IMR-90 (cell line): ENCODE data around the gene COL15A1. TPM values are rescaled to one million over a fixed set of nuclear protein-coding genes. Genes with fewer than 3 reads are reported as not detected.

Experiments used
- ATAC-seq: fragments of 200-7000 bp; cut with Tn5 transposase; 2 replicates; pipeline ENCODE4 v1.9.1; 2020; ENCODE audit warnings: low read depth, mild to moderate bottlenecking, moderate library complexity
- BruUV-seq: library from RNA; stranded (reverse); fragments of 400-500 nt; replicated peaks from 2 replicates; lab custom pipeline; 2021; lab: Mats Ljungman, UMichigan
- CTCF ChIA-PET: fragments of 300-600 bp; formaldehyde crosslinking; extraction: SDS; loops from one replicate; lab custom pipeline; 2021; ENCODE audit warnings: antibody characterized with exemption; lab: Yijun Ruan, JAX
- POLR2A ChIA-PET: fragments of 300-600 bp; sonication (Branson Sonifier 250); formaldehyde crosslinking; loops from one replicate; lab custom pipeline; 2022; ENCODE audit warnings: antibody characterized with exemption; ENCODE audit not compliant: unreplicated experiment; lab: Charles Lee
- DNase-seq: peaks from one replicate; pipeline ENCODE4 v3.0.0; 2013
- H2AFZ ChIP-seq: replicated peaks from 2 replicates; pipeline ENCODE3; 2013; ENCODE audit warnings: low read length, mild to moderate bottlenecking; ENCODE audit not compliant: poor library complexity
- H2AK5ac ChIP-seq: 2 replicates; pipeline ENCODE4 v1.6.1; 2013; ENCODE audit warnings: low read depth, low read length, inconsistent platforms
- H2AK9ac ChIP-seq: replicated peaks from 2 replicates; pipeline ENCODE3; 2013; ENCODE audit warnings: mild to moderate bottlenecking, low read depth, low read length, moderate library complexity; ENCODE audit not compliant: poor library complexity
- H2BK120ac ChIP-seq: 2 replicates; pipeline ENCODE4 v1.6.1; 2013; ENCODE audit warnings: low read depth, low read length, inconsistent platforms
- H2BK15ac ChIP-seq: 3 replicates; pipeline ENCODE4 v1.6.1; 2013; ENCODE audit warnings: low read depth, low read length, inconsistent platforms
- H2BK20ac ChIP-seq: 2 replicates; pipeline ENCODE4 v1.6.1; 2013; ENCODE audit warnings: low read depth, mild to moderate bottlenecking, inconsistent platforms, low read length, moderate library complexity
- H2BK5ac ChIP-seq: 2 replicates; pipeline ENCODE4 v1.6.1; 2013; ENCODE audit warnings: mild to moderate bottlenecking, low read depth, low read length, inconsistent platforms; ENCODE audit not compliant: poor library complexity, severe bottlenecking
- H3K14ac ChIP-seq: replicated peaks from 2 replicates; pipeline ENCODE4 v1.6.1; 2013; ENCODE audit warnings: low read depth, low read length, inconsistent platforms
- H3K18ac ChIP-seq: 2 replicates; pipeline ENCODE4 v1.6.1; 2013; ENCODE audit warnings: low read depth, low read length, control low read depth
- H3K23ac ChIP-seq: 2 replicates; pipeline ENCODE4 v1.6.1; 2013; ENCODE audit warnings: low read depth, low read length, inconsistent platforms
- H3K27ac ChIP-seq: 2 replicates; pipeline ENCODE4 v1.5.1; 2013; ENCODE audit warnings: mild to moderate bottlenecking, control low read depth, low read length; ENCODE audit not compliant: insufficient read depth
- H3K27me3 ChIP-seq: 2 replicates; pipeline ENCODE4 v1.6.1; 2013; ENCODE audit warnings: low read length; ENCODE audit not compliant: control insufficient read depth, insufficient read depth
- H3K36me3 ChIP-seq: 2 replicates; pipeline ENCODE4 v1.6.1; 2013; ENCODE audit warnings: low read length, mixed read lengths; ENCODE audit not compliant: control insufficient read depth, insufficient read depth
- H3K4ac ChIP-seq: 2 replicates; pipeline ENCODE4 v1.6.1; 2013; ENCODE audit warnings: low read depth, low read length, inconsistent platforms
- H3K4me1 ChIP-seq: 2 replicates; pipeline ENCODE4 v1.6.1; 2013; ENCODE audit warnings: low read length, mixed read lengths; ENCODE audit not compliant: control insufficient read depth, insufficient read depth
- H3K4me2 ChIP-seq: 2 replicates; pipeline ENCODE4 v1.6.1; 2013; ENCODE audit warnings: low read depth, mild to moderate bottlenecking, control low read depth, low read length, moderate library complexity
- H3K4me3 ChIP-seq: 2 replicates; pipeline ENCODE4 v1.5.1; 2013; ENCODE audit warnings: low read depth, mild to moderate bottlenecking, control low read depth, low read length, moderate library complexity; ENCODE audit not compliant: insufficient read depth
- H3K56ac ChIP-seq: 2 replicates; pipeline ENCODE4 v1.6.1; 2013; ENCODE audit warnings: low read length, inconsistent platforms; ENCODE audit not compliant: insufficient read depth; ENCODE audit errors: extremely low read depth
- H3K79me1 ChIP-seq, 2 experiments: 2 replicates each; pipeline ENCODE4 v1.6.1; 2013; ENCODE audit warnings: low read length in 2 of 2, inconsistent platforms in 1 of 2, low read depth in 1 of 2
- H3K9ac ChIP-seq: 2 replicates; pipeline ENCODE4 v1.6.1; 2013; ENCODE audit warnings: low read depth, low read length, control low read depth
- H3K9me1 ChIP-seq: 2 replicates; pipeline ENCODE4 v1.6.1; 2013; ENCODE audit warnings: low read length, inconsistent platforms; ENCODE audit not compliant: insufficient read depth
- H3K9me3 ChIP-seq: 2 replicates; pipeline ENCODE4 v1.6.1; 2013; ENCODE audit warnings: low read length; ENCODE audit not compliant: control insufficient read depth, insufficient read depth
- H4K20me1 ChIP-seq: 2 replicates; pipeline ENCODE4 v1.6.1; 2013; ENCODE audit warnings: low read length, inconsistent platforms; ENCODE audit not compliant: insufficient read depth
- H4K5ac ChIP-seq: 2 replicates; pipeline ENCODE4 v1.6.1; 2013; ENCODE audit warnings: mild to moderate bottlenecking, low read depth, low read length, control low read depth
- H4K8ac ChIP-seq, 2 experiments: 2 replicates each; pipeline ENCODE4 v1.6.1; 2013; ENCODE audit warnings: low read depth in 2 of 2, low read length in 2 of 2, control low read depth in 1 of 2, inconsistent platforms in 1 of 2
- H4K91ac ChIP-seq: 2 replicates; pipeline ENCODE4 v1.6.1; 2013; ENCODE audit warnings: low read depth, low read length, inconsistent platforms; ENCODE audit not compliant: insufficient read depth
- BHLHE40 ChIP-seq: fragments of 150-350 bp; IDR thresholded peaks from 2 replicates; pipeline ENCODE4 v1.6.1; 2016; ENCODE audit warnings: mild to moderate bottlenecking, low read depth, low read length
- CEBPB ChIP-seq: IDR thresholded peaks from 2 replicates; pipeline ENCODE4 v1.6.1; 2012; ENCODE audit warnings: low read depth, low read length, improper control_type of control experiment
- CHD1 ChIP-seq: IDR thresholded peaks from 2 replicates; pipeline ENCODE4 v1.6.1; 2012; ENCODE audit warnings: low read depth, low read length, improper control_type of control experiment
- CTCF ChIP-seq: conservative IDR thresholded peaks from 2 replicates; pipeline ENCODE4 v1.5.1; 2012; ENCODE audit warnings: mild to moderate bottlenecking, low read depth, low read length, improper control_type of control experiment
- FOS ChIP-seq: fragments of 150-350 bp; IDR thresholded peaks from 2 replicates; pipeline ENCODE4 v1.6.1; 2016; ENCODE audit warnings: low read depth, low read length
- MAFK ChIP-seq: IDR thresholded peaks from 2 replicates; pipeline ENCODE4 v1.6.1; 2012; ENCODE audit warnings: low read depth, low read length, improper control_type of control experiment
- MAZ ChIP-seq: IDR thresholded peaks from 2 replicates; pipeline ENCODE4 v1.6.1; 2012; ENCODE audit warnings: low read depth, mild to moderate bottlenecking, low read length, improper control_type of control experiment, moderate library complexity, borderline replicate concordance
- MXI1 ChIP-seq: IDR thresholded peaks from 2 replicates; pipeline ENCODE4 v1.6.1; 2012; ENCODE audit warnings: low read depth, mild to moderate bottlenecking, low read length, moderate library complexity, borderline replicate concordance
- NFE2L2 ChIP-seq: fragments of 150-350 bp; IDR thresholded peaks from 2 replicates; pipeline ENCODE4 v1.6.1; 2016; ENCODE audit warnings: low read depth, mild to moderate bottlenecking, low read length
- POLR2A ChIP-seq: IDR thresholded peaks from 2 replicates; pipeline ENCODE4 v1.6.1; 2012; ENCODE audit warnings: mild to moderate bottlenecking, low read depth, low read length
- RAD21 ChIP-seq: IDR thresholded peaks from 2 replicates; pipeline ENCODE4 v1.6.1; 2012; ENCODE audit warnings: low read length, improper control_type of control experiment
- RCOR1 ChIP-seq: IDR thresholded peaks from 2 replicates; pipeline ENCODE4 v1.6.1; 2012; ENCODE audit warnings: mild to moderate bottlenecking, low read length, improper control_type of control experiment; ENCODE audit not compliant: insufficient replicate concordance
- RFX5 ChIP-seq: IDR thresholded peaks from 2 replicates; pipeline ENCODE4 v1.8.0; 2012; ENCODE audit warnings: low read depth, mild to moderate bottlenecking, low read length, moderate library complexity
- SMC3 ChIP-seq: fragments of 150-350 bp; IDR thresholded peaks from 2 replicates; pipeline ENCODE4 v1.6.1; 2016; ENCODE audit warnings: low read depth, mild to moderate bottlenecking, antibody characterized with exemption, low read length, moderate library complexity
- WGBS, 2 experiments: methylation state at CpG; one replicate each; pipeline versions ENCODE4 v1.1.5 to v1.1.7; 2013; ENCODE audit warnings: missing lambda C conversion rate in 2 of 2; ENCODE audit not compliant: insufficient read length in 1 of 2; ENCODE audit errors: extremely low coverage in 2 of 2; 5-methylcytosine and 5-hydroxymethylcytosine counted together
- dilution Hi-C: fragments of 300-500 bp; cut with HindIII; formaldehyde crosslinking; loops from one replicate; pipeline ENCODE4 v1.14.3; 2018; ENCODE audit warnings: low sequenced_read_pairs; ENCODE audit not compliant: unreplicated experiment
- in situ Hi-C: fragments of 300-500 bp; cut with MboI; formaldehyde crosslinking; loops from 3 replicates; pipeline ENCODE4 v1.14.3; 2019; ENCODE audit warnings: low sequenced_read_pairs, inconsistent platforms, mixed read lengths
- intact Hi-C: fragments of 100-400 bp; cut with micrococcal nuclease; formaldehyde crosslinking; loops from 2 replicates; pipeline ENCODE4 v1.10.0; 2022
- polyA plus RNA-seq, 3 experiments: library from polyadenylated mRNA; depleted of rRNA; stranded (reverse); fragments of >200 nt; gene quantifications; 2 replicates each; pipeline ENCODE4 v1.2.3, GENCODE V29; 2012; ENCODE audit warnings: low replicate concordance in 1 of 3
- total RNA-seq: library from RNA; depleted of rRNA; stranded (reverse); fragments of >200 nt; gene quantifications from 2 replicates; pipeline ENCODE4 v1.2.3, GENCODE V29; 2012
- TF ChIP-seq, protein P1 (sequence below): fragments of 150-350 bp; IDR thresholded peaks from 2 replicates; pipeline ENCODE4 v1.6.1; 2016; ENCODE audit warnings: low read depth, mild to moderate bottlenecking, low read length, moderate library complexity, borderline replicate concordance
- TF ChIP-seq, protein P2 (sequence below): fragments of 150-350 bp; IDR thresholded peaks from 2 replicates; pipeline ENCODE4 v1.6.1; 2017; ENCODE audit warnings: mild to moderate bottlenecking, antibody characterized with exemption, low read length, low read depth

COL15A1 gene
- total and polyA plus RNA-seq, 2 of the 4 experiments (the other 2 are of a cell fraction): 2.2 to 3.7 TPM

- Histone ChIP-seq H3K23ac (no peak overlapping the region), H2BK20ac (no peak overlapping the region), H3K9me3 (no peaks in the 10 kb centered on the region), H3K14ac (no peak overlapping the region), H3K27me3 (no peaks in the 10 kb centered on the region), H3K36me3 (peaks cover 30% of the 10 kb centered on the region), H4K8ac (peak overlapping the region in 1 of 2 experiments; percentile 20; a peak in 1 of 4 replicates), H4K20me1 (no peaks in the 10 kb centered on the region), H3K27ac (peak overlapping the region; percentile 45; the same call in 1 of the 2 replicates), H2BK15ac (no peak overlapping the region; the same call in 1 of the 3 replicates), H3K4me2 (no peak overlapping the region), H4K5ac (peak overlapping the region; percentile 39; the same call in 1 of the 2 replicates), H4K91ac (peak overlapping the region; percentile 81; the same call in 1 of the 2 replicates), H2BK5ac (no peak overlapping the region), H3K4me1 (peaks cover 41% of the 10 kb centered on the region), H3K4me3 (no peak overlapping the region), H3K9ac (no peak overlapping the region), H2AK5ac (no peak overlapping the region), H3K18ac (peak overlapping the region; percentile 65), H2AK9ac (no peak overlapping the region), H2AFZ (no peak overlapping the region), H3K56ac (no peak overlapping the region), H3K79me1 (peaks cover 6 to 7% of the 10 kb centered on the region in 2 experiments; a peak in 2 of 4 replicates), H2BK120ac (peak overlapping the region; percentile 29), H3K9me1 (peaks cover 25% of the 10 kb centered on the region), H3K4ac (no peak overlapping the region)
- CTCF ChIA-PET: interaction anchor here (0.6 kb wide), 1 partner anchor 798 kb away, joined by 3 read pairs; no protein-coding TSS in a partner anchor
- DNase-seq (no peak), ATAC-seq (no peak)
- no TSS peak for BruUV-seq
- POLR2A ChIA-PET: no interaction called here
- dilution Hi-C loops (no loop called here), in situ Hi-C loops (no loop called here), intact Hi-C loops (no loop called here)
- no CpG with 5 or more reads among the region's 1 CpG for WGBS, 2 experiments
- no peak for TF ChIP-seq RFX5
- TF ChIP-seq MAZ: no peak
- no peak for TF ChIP-seq RCOR1
- no peak for TF ChIP-seq POLR2A
- no peak for TF ChIP-seq RAD21
- TF ChIP-seq CHD1: no peak
- no peak for TF ChIP-seq CEBPB
- no peak for TF ChIP-seq NFE2L2
- TF ChIP-seq FOS: no peak
- TF ChIP-seq CTCF: no peak
- TF ChIP-seq MAFK: no peak
- TF ChIP-seq, protein P1, sequence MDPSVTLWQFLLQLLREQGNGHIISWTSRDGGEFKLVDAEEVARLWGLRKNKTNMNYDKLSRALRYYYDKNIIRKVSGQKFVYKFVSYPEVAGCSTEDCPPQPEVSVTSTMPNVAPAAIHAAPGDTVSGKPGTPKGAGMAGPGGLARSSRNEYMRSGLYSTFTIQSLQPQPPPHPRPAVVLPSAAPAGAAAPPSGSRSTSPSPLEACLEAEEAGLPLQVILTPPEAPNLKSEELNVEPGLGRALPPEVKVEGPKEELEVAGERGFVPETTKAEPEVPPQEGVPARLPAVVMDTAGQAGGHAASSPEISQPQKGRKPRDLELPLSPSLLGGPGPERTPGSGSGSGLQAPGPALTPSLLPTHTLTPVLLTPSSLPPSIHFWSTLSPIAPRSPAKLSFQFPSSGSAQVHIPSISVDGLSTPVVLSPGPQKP: no peak
- no peak for TF ChIP-seq SMC3
- TF ChIP-seq MXI1: no peak
- no peak for TF ChIP-seq BHLHE40
- TF ChIP-seq, protein P2, sequence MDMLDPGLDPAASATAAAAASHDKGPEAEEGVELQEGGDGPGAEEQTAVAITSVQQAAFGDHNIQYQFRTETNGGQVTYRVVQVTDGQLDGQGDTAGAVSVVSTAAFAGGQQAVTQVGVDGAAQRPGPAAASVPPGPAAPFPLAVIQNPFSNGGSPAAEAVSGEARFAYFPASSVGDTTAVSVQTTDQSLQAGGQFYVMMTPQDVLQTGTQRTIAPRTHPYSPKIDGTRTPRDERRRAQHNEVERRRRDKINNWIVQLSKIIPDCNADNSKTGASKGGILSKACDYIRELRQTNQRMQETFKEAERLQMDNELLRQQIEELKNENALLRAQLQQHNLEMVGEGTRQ: no peak
Measured at GRCh38 chr9:99027443-99027842, 83.7 kb downstream of the COL15A1 start.
